HCT116 (cell line): ENCODE data around the gene SLC1A1. TPM values are rescaled to one million over a fixed set of nuclear protein-coding genes. Genes with fewer than 3 reads are reported as not detected.

Experiments used
- ATAC-seq: fragments of 200-7000 bp; cut with Tn5 transposase; 2 replicates; pipeline ENCODE4 v1.9.1; 2020; ENCODE audit warnings: mild to moderate bottlenecking, moderate library complexity
- BruUV-seq: library from RNA; stranded (reverse); fragments of 400-500 nt; replicated peaks from 2 replicates; lab custom pipeline; 2021; lab: Mats Ljungman, UMichigan
- CTCF ChIA-PET: fragments of 300-600 bp; sonication (Branson Sonifier 250); formaldehyde crosslinking; loops from one replicate; lab custom pipeline; 2021; ENCODE audit warnings: antibody characterized with exemption; lab: Charles Lee
- POLR2A ChIA-PET: fragments of 300-600, 350-600 bp; sonication (Branson Sonifier 250); formaldehyde crosslinking; loops from one replicate; lab custom pipeline; 2021; ENCODE audit warnings: antibody characterized with exemption; lab: Charles Lee
- RAD21 ChIA-PET, 2 experiments: fragments of 300-600 bp; sonication (Branson Sonifier 250); formaldehyde crosslinking; loops; one replicate each; lab custom pipeline; 2023; ENCODE audit warnings: low total read pairs in 2 of 2; ENCODE audit not compliant: uncharacterized antibody in 2 of 2, unreplicated experiment in 2 of 2, low non-redundant PET in 1 of 2; lab: Charles Lee
- DNase-seq: peaks from one replicate; pipeline ENCODE4 v3.0.0-alpha.2; 2010; ENCODE audit warnings: low read depth, low spot score
- H2AFZ ChIP-seq: fragments of 200-600 bp; shearing (Covaris generic), sonication (generic); 2 replicates; pipeline ENCODE4 v1.6.1; 2017; ENCODE audit warnings: low read depth, mixed run types, mixed read lengths, antibody characterized with exemption, low read length; ENCODE audit not compliant: poor library complexity, severe bottlenecking
- H3K27ac ChIP-seq: 2 replicates; pipeline ENCODE4 v1.5.1; 2012; ENCODE audit warnings: low read depth, low read length
- H3K27me3 ChIP-seq: fragments of 200-600 bp; sonication (generic); 2 replicates; pipeline ENCODE4 v1.6.1; 2016; ENCODE audit warnings: mixed run types, low read length, mixed read lengths; ENCODE audit not compliant: insufficient read depth
- H3K36me3 ChIP-seq, 2 experiments: fragments of 200-500 bp in 1 of 2; fragments of 200-600 bp in 1 of 2; sonication (Bioruptor generic) in 1 of 2; sonication (generic) in 1 of 2; 2 replicates each; pipeline versions ENCODE4 v1.5.1 to v1.6.1; 2014 to 2016; ENCODE audit warnings: low read length in 2 of 2, inconsistent platforms in 1 of 2, mixed read lengths in 1 of 2, mixed run types in 1 of 2; ENCODE audit not compliant: insufficient read depth in 2 of 2, control insufficient read depth in 1 of 2
- H3K4me1 ChIP-seq, 2 experiments: fragments of 200-600 bp in 1 of 2; sonication (generic) in 1 of 2; 2 replicates each; pipeline versions ENCODE4 v1.5.1 to v1.6.1; 2012 to 2017; ENCODE audit warnings: low read length in 2 of 2, inconsistent platforms in 1 of 2, mild to moderate bottlenecking in 1 of 2, mixed read lengths in 1 of 2, mixed run types in 1 of 2, moderate library complexity in 1 of 2; ENCODE audit not compliant: insufficient read depth in 2 of 2, control insufficient read depth in 1 of 2
- H3K4me2 ChIP-seq: fragments of 200-600 bp; sonication (generic); 2 replicates; pipeline ENCODE4 v1.6.1; 2017; ENCODE audit warnings: mixed run types, low read length, mixed read lengths
- H3K4me3 ChIP-seq, 2 experiments: fragments of 200-600 bp in 1 of 2; sonication (generic) in 1 of 2; replicated peaks in 1 of 2; 2 replicates each; pipeline ENCODE4 v1.5.1; 2011 to 2016; ENCODE audit warnings: low read length in 2 of 2, control low read depth in 1 of 2, low read depth in 1 of 2, mild to moderate bottlenecking in 1 of 2, mixed read lengths in 1 of 2, mixed run types in 1 of 2
- H3K79me2 ChIP-seq: fragments of 200-600 bp; sonication (generic); 2 replicates; pipeline ENCODE4 v1.6.1; 2017; ENCODE audit warnings: mild to moderate bottlenecking, mixed run types, low read length, moderate library complexity, mixed read lengths; ENCODE audit not compliant: insufficient read depth
- H3K9ac ChIP-seq: fragments of 200-600 bp; sonication (generic); 2 replicates; pipeline ENCODE4 v1.6.1; 2016; ENCODE audit warnings: low read length, mixed read lengths
- H3K9me2 ChIP-seq: fragments of 200-600 bp; sonication (generic), shearing (Covaris generic); 2 replicates; pipeline ENCODE4 v1.6.1; 2017; ENCODE audit warnings: mixed run types, mild to moderate bottlenecking, moderate library complexity; ENCODE audit not compliant: insufficient read depth
- H3K9me3 ChIP-seq, 2 experiments: fragments of 200-500 bp in 1 of 2; fragments of 200-600 bp in 1 of 2; sonication (Bioruptor generic) in 1 of 2; sonication (generic) in 1 of 2; 2 replicates each; pipeline ENCODE4 v1.6.1; 2014 to 2017; ENCODE audit warnings: low read length in 2 of 2, mixed read lengths in 2 of 2, inconsistent platforms in 1 of 2, low read depth in 1 of 2, mild to moderate bottlenecking in 1 of 2, mixed run types in 1 of 2, moderate library complexity in 1 of 2; ENCODE audit not compliant: control insufficient read depth in 1 of 2, insufficient read depth in 1 of 2
- H4K20me1 ChIP-seq: fragments of 200-600 bp; sonication (generic), shearing (Covaris generic); 2 replicates; pipeline ENCODE4 v1.6.1; 2017; ENCODE audit warnings: mixed run types, mild to moderate bottlenecking, moderate library complexity; ENCODE audit not compliant: insufficient read depth
- ELF1 ChIP-seq: IDR thresholded peaks from 2 replicates; pipeline ENCODE4 v1.6.1; 2012; ENCODE audit warnings: low read depth, borderline replicate concordance
- EZH2 ChIP-seq: fragments of 200-600 bp; sonication (generic); IDR thresholded peaks from 2 replicates; pipeline ENCODE4 v1.6.1; 2017; ENCODE audit warnings: antibody characterized with exemption, mixed run types
- EZH2phosphoT487 ChIP-seq: fragments of 200-600 bp; IDR thresholded peaks from 2 replicates; pipeline ENCODE4 v1.6.1; 2018; ENCODE audit warnings: antibody characterized with exemption, borderline replicate concordance
- FOSL1 ChIP-seq: IDR thresholded peaks from 2 replicates; pipeline ENCODE4 v1.6.1; 2012; ENCODE audit warnings: low read depth
- JUND ChIP-seq: IDR thresholded peaks from 2 replicates; pipeline ENCODE4 v1.6.1; 2012
- POLR2A ChIP-seq: IDR thresholded peaks from 2 replicates; pipeline ENCODE4 v1.7.0; 2011; ENCODE audit warnings: borderline replicate concordance; ENCODE audit not compliant: insufficient read depth, insufficient read length; ENCODE audit errors: extremely low read depth
- RAD21 ChIP-seq: IDR thresholded peaks from 2 replicates; pipeline ENCODE4 v1.6.1; 2012; ENCODE audit warnings: low read depth, mild to moderate bottlenecking
- REST ChIP-seq: IDR thresholded peaks from 2 replicates; pipeline ENCODE4 v1.6.1; 2012; ENCODE audit warnings: low read depth
- SIN3A ChIP-seq: IDR thresholded peaks from 2 replicates; pipeline ENCODE4 v1.6.1; 2012; ENCODE audit warnings: low read depth
- TCF7L2 ChIP-seq: IDR thresholded peaks from 2 replicates; pipeline ENCODE4 v1.7.0; 2011; ENCODE audit warnings: borderline replicate concordance, inconsistent platforms; ENCODE audit not compliant: insufficient read depth, insufficient read length; ENCODE audit errors: extremely low read depth
- ZFX ChIP-seq: fragments of 450-650 bp; IDR thresholded peaks from 2 replicates; pipeline ENCODE4 v1.6.1; 2017
- intact Hi-C: fragments of 100-400 bp; cut with micrococcal nuclease; formaldehyde crosslinking; loops from 2 replicates; pipeline ENCODE4 v1.10.0; 2022
- total RNA-seq: library from RNA; stranded (reverse); gene quantifications from one replicate; pipeline ENCODE4 v1.2.1, GENCODE V29; 2021; ENCODE audit not compliant: unreplicated experiment
- TF ChIP-seq, protein P1 (sequence below): IDR thresholded peaks from 2 replicates; pipeline ENCODE4 v1.6.1; 2011; ENCODE audit warnings: mild to moderate bottlenecking, low read length, moderate library complexity; ENCODE audit not compliant: insufficient replicate concordance; ENCODE audit errors: extremely low read depth

The SLC1A1 gene
- total RNA-seq, 1 experiment from 2014 or later: 6.8 TPM

- DNase-seq (no peak), ATAC-seq (no peak)
- H3K9me3 ChIP-seq: no peaks in the 10 kb centered on the region
- no peak overlapping the region for H2AFZ ChIP-seq
- POLR2A ChIA-PET: no interaction called here
- no peak overlapping the region for H3K9ac ChIP-seq
- no peak overlapping the region for H3K4me3 ChIP-seq
- RAD21 ChIA-PET: no interaction called here
- no peak overlapping the region for H3K4me2 ChIP-seq
- intact Hi-C loops: no loop called here
- H3K27ac ChIP-seq: no peak overlapping the region
- H3K79me2 ChIP-seq: no peaks in the 10 kb centered on the region
- H4K20me1 ChIP-seq: no peaks in the 10 kb centered on the region
- TF ChIP-seq RAD21: no peak
- no peak for TF ChIP-seq POLR2A
- TF ChIP-seq JUND: no peak
- no peak for TF ChIP-seq SIN3A
- no peak for TF ChIP-seq EZH2phosphoT487
- TF ChIP-seq TCF7L2: no peak
- TF ChIP-seq, protein P1, sequence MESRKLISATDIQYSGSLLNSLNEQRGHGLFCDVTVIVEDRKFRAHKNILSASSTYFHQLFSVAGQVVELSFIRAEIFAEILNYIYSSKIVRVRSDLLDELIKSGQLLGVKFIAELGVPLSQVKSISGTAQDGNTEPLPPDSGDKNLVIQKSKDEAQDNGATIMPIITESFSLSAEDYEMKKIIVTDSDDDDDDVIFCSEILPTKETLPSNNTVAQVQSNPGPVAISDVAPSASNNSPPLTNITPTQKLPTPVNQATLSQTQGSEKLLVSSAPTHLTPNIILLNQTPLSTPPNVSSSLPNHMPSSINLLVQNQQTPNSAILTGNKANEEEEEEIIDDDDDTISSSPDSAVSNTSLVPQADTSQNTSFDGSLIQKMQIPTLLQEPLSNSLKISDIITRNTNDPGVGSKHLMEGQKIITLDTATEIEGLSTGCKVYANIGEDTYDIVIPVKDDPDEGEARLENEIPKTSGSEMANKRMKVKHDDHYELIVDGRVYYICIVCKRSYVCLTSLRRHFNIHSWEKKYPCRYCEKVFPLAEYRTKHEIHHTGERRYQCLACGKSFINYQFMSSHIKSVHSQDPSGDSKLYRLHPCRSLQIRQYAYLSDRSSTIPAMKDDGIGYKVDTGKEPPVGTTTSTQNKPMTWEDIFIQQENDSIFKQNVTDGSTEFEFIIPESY: no peak
- no peak for TF ChIP-seq FOSL1
- TF ChIP-seq ZFX: no peak
- no peak for TF ChIP-seq ELF1
- TF ChIP-seq REST: no peak
- TF ChIP-seq EZH2: no peak
- no peaks in the 10 kb centered on the region for H3K36me3 ChIP-seq
- CTCF ChIA-PET: no interaction called here
- H3K4me1 ChIP-seq: peaks cover 7 to 20% of the 10 kb centered on the region in 2 experiments; a peak in 3 of 4 replicates
- H3K9me2 ChIP-seq: no peaks in the 10 kb centered on the region
- no TSS peak for BruUV-seq
- no peaks in the 10 kb centered on the region for H3K27me3 ChIP-seq
Measured at GRCh38 chr9:4504250-4504649, 14.0 kb downstream of the SLC1A1 start.
